ENCODE results near the gene PCNX1. TPM values are rescaled to one million over a fixed set of nuclear protein-coding genes. Genes with fewer than 3 reads are reported as not detected.

The PCNX1 gene
- total RNA-seq, 1 donor from 2014 or later: 56.4 TPM

DNA sequence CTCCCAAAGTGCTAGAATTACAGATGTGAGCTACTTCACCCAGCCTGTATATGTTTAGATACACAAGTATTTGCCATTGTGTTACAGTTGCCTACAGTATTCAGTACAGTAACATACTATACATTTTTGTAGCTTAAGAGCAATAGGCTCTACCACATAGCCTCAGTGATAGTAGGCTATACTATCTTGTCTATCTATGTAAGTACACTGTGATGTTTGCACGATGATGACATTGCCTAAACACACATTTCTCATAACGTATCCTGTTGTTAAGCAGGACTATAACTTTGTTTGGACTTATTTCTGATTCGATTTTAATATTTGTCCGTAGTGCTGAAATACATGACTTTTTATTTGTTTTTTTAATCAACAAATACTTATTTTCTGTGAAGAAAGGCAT lies 129.2 kb downstream of the PCNX1 start:
- Mint-ChIP-seq H3K36me3 (ENCODE audit: insufficient read depth) (peaks cover 51% of the 10 kb centered on the region), H3K4me1 (ENCODE audit: low read depth) (peaks cover 2% of the 10 kb centered on the region)
- TF ChIP-seq, protein P1, sequence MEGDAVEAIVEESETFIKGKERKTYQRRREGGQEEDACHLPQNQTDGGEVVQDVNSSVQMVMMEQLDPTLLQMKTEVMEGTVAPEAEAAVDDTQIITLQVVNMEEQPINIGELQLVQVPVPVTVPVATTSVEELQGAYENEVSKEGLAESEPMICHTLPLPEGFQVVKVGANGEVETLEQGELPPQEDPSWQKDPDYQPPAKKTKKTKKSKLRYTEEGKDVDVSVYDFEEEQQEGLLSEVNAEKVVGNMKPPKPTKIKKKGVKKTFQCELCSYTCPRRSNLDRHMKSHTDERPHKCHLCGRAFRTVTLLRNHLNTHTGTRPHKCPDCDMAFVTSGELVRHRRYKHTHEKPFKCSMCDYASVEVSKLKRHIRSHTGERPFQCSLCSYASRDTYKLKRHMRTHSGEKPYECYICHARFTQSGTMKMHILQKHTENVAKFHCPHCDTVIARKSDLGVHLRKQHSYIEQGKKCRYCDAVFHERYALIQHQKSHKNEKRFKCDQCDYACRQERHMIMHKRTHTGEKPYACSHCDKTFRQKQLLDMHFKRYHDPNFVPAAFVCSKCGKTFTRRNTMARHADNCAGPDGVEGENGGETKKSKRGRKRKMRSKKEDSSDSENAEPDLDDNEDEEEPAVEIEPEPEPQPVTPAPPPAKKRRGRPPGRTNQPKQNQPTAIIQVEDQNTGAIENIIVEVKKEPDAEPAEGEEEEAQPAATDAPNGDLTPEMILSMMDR (IDR thresholded peaks at IDR 0.05; ENCODE audit: unreplicated experiment): no peak

GRCh38 chr14:71048393-71048792 lies 141.1 kb downstream of the PCNX1 start:
- DNase-seq (ENCODE audit: low spot score, unreplicated experiment): no peak
- Mint-ChIP-seq H3K27ac (no peak overlapping the region), H3K27me3 (no peaks in the 10 kb centered on the region), H3K4me1 (ENCODE audit: low read depth) (no peaks in the 10 kb centered on the region), H3K4me3 (ENCODE audit: low read depth) (no peak overlapping the region), H3K36me3 (ENCODE audit: insufficient read depth) (peaks cover 17% of the 10 kb centered on the region), H3K9me3 (ENCODE audit: low read depth) (no peaks in the 10 kb centered on the region)
- TF ChIP-seq, protein P1 (IDR thresholded peaks at IDR 0.05; ENCODE audit: unreplicated experiment): no peak

More for the DNA sequence above, 129.2 kb downstream of the PCNX1 start:
- no peak overlapping the region for H3K4me3 Mint-ChIP-seq (ENCODE audit: low read depth)
- H3K27ac Mint-ChIP-seq: no peak overlapping the region
- no peaks in the 10 kb centered on the region for H3K27me3 Mint-ChIP-seq
- DNase-seq (ENCODE audit: low spot score, unreplicated experiment): no peak
- peaks cover 17% of the 10 kb centered on the region for H3K9me3 Mint-ChIP-seq (ENCODE audit: low read depth)

DNA sequence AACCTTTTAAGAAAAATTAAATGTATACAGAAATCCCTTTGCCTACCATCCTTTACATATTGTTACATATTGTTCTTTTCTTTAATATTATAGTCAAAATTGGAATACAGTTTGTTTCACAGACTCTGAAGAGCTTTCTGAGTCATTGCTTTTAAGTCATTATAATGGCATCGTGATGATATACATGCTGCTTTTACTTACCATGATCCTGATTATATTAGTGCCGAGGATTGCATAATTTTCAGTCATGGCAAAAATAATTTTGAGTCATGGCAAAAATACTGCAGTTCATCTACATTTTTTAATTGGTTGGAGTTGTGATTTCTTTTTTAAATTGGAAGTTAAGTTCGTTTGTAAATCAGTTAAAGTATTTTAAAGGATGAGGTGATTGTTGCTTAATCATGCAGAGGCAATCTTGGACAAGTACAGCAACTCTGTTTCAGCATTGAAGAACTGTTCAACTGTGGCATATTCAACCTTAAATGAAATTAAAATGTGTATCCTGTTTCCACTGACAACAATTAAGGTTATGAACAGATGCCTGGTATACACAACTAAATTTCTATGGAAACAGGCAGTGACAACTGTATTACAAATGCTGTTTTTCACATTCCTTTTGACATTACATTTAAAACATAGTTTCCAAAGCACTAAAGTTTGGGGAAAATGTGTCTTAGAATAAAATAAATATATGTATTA lies 142.3 kb downstream of the PCNX1 start:
- no peak for DNase-seq (ENCODE audit: low spot score, unreplicated experiment)
- no peaks in the 10 kb centered on the region for H3K4me1 Mint-ChIP-seq (ENCODE audit: low read depth)

DNA sequence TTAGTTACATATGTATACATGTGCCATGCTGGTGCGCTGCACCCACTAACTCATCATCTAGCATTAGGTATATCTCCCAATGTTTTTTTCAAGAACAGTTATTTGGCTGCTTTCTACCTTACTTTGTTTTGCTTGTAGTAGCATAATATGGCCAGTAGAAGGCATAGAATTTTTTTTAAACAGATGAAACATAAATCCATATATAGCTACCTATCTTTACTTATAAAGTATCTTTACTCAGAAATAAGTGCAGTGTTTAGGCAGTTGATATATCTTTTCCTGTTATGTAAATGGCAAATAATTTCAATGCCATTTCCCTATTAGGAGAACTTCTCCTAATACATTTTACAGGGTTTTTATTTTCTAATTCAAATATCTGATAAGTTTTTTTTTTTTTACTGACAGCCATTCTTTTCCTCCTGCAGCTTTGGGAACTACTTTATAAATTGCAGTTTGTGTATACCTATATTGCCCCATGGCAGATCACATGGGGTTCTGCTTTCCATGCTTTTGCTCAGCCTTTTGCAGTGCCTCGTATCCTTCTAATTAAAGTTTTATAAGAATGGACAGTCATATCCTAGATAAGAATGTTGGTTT lies 143.1 kb downstream of the PCNX1 start:
- H3K27me3 Mint-ChIP-seq: no peaks in the 10 kb centered on the region
- DNase-seq (ENCODE audit: low spot score, unreplicated experiment): no peak
- no peaks in the 10 kb centered on the region for H3K4me1 Mint-ChIP-seq (ENCODE audit: low read depth)
- TF ChIP-seq, protein P1 (IDR thresholded peaks at IDR 0.05; ENCODE audit: unreplicated experiment): peak; percentile 56
- H3K27ac Mint-ChIP-seq: no peak overlapping the region
- no peak overlapping the region for H3K4me3 Mint-ChIP-seq (ENCODE audit: low read depth)
- H3K36me3 Mint-ChIP-seq (ENCODE audit: insufficient read depth): peaks cover 10% of the 10 kb centered on the region
- H3K9me3 Mint-ChIP-seq (ENCODE audit: low read depth): no peaks in the 10 kb centered on the region

More for the DNA sequence above, 142.3 kb downstream of the PCNX1 start:
- Mint-ChIP-seq H3K27ac (no peak overlapping the region), H3K27me3 (no peaks in the 10 kb centered on the region), H3K9me3 (ENCODE audit: low read depth) (no peaks in the 10 kb centered on the region), H3K4me3 (ENCODE audit: low read depth) (no peak overlapping the region), H3K36me3 (ENCODE audit: insufficient read depth) (peaks cover 10% of the 10 kb centered on the region)
- TF ChIP-seq, protein P1 (IDR thresholded peaks at IDR 0.05; ENCODE audit: unreplicated experiment): no peak

GRCh38 chr14:71054706-71055105 lies 147.4 kb downstream of the PCNX1 start:
- TF ChIP-seq, protein P1 (IDR thresholded peaks at IDR 0.05; ENCODE audit: unreplicated experiment): no peak
- H3K27me3 Mint-ChIP-seq: no peaks in the 10 kb centered on the region
- no peaks in the 10 kb centered on the region for H3K9me3 Mint-ChIP-seq (ENCODE audit: low read depth)
- no peak overlapping the region for H3K4me3 Mint-ChIP-seq (ENCODE audit: low read depth)
- DNase-seq (ENCODE audit: low spot score, unreplicated experiment): no peak
- H3K4me1 Mint-ChIP-seq (ENCODE audit: low read depth): no peaks in the 10 kb centered on the region
- H3K27ac Mint-ChIP-seq: no peak overlapping the region
- peaks cover 14% of the 10 kb centered on the region for H3K36me3 Mint-ChIP-seq (ENCODE audit: insufficient read depth)

Data from progenitor cell of endocrine pancreas (in vitro differentiated cells).